ENCODE data around the gene NPC1.
"Not testable (repeated sequence)": the region's sequence is repeated elsewhere in the genome, so short reads cannot be mapped to it uniquely, and the experiment has no call there.

NPC1 gene

GRCh38 chr18:23578067-23578701, 8.1 kb downstream of the NPC1 start:
- no peaks in the 10 kb centered on the region for H3K27me3 ChIP-seq (ENCODE audit: control insufficient read depth in 2 of 2, insufficient read depth in 2 of 2, low read length in 2 of 2)
- no peaks in the 10 kb centered on the region for H3K9me3 ChIP-seq (ENCODE audit: control insufficient read depth in 2 of 2, low read length in 2 of 2)
- H3K27ac ChIP-seq (ENCODE audit: low read depth in 2 of 2, low read length in 2 of 2) = no peak overlapping the region
- H3K36me3 ChIP-seq (ENCODE audit: control insufficient read depth in 2 of 2, insufficient read depth in 2 of 2, low read length in 2 of 2) = peaks cover 2 to 5% of the 10 kb centered on the region in 2 donors
- no peak overlapping the region for H3K4me3 ChIP-seq (ENCODE audit: low read length in 2 of 2)
- H3K4me1 ChIP-seq (ENCODE audit: control insufficient read depth in 2 of 2, insufficient read depth in 2 of 2, low read length in 2 of 2) = peaks cover 8 to 11% of the 10 kb centered on the region in 2 donors
- H3K9ac ChIP-seq (ENCODE audit: low read depth in 1 of 2, low read length in 2 of 2) = no peak overlapping the region

DNA sequence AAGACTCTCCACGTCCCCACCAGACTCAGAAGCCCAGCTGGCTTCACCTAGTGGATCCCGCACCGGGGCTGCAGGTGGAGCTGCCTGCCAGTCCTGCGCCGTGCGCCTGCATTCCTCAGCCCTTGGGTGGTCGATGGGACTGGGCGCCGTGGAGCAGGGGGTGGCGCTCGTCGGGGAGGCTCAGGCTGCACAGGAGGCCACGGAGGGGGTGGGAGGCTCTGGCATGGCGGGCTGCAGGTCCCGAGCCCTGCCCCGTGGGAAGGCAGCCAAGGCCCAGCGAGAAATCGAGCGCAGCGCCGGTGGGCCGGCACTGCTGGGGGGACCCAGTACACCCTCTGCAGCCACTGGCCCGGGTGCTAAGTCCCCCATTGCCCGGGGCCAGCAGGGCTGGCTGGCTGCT, 8.8 kb downstream of the NPC1 start:
- H3K4me3 ChIP-seq (ENCODE audit: low read length in 2 of 2); H3K36me3 ChIP-seq (ENCODE audit: control insufficient read depth in 2 of 2, insufficient read depth in 2 of 2, low read length in 2 of 2); H3K9ac ChIP-seq (ENCODE audit: low read depth in 1 of 2, low read length in 2 of 2); H3K27ac ChIP-seq (ENCODE audit: low read depth in 2 of 2, low read length in 2 of 2); H3K9me3 ChIP-seq (ENCODE audit: control insufficient read depth in 2 of 2, low read length in 2 of 2); H3K27me3 ChIP-seq (ENCODE audit: control insufficient read depth in 2 of 2, insufficient read depth in 2 of 2, low read length in 2 of 2): not testable (repeated sequence)
- H3K4me1 ChIP-seq (ENCODE audit: control insufficient read depth in 2 of 2, insufficient read depth in 2 of 2, low read length in 2 of 2) = peaks cover 8 to 11% of the 10 kb centered on the region in 2 donors

GRCh38 chr18:23575309-23575651, 11.0 kb downstream of the NPC1 start:
- H3K9me3 ChIP-seq (ENCODE audit: control insufficient read depth in 2 of 2, low read length in 2 of 2) = no peaks in the 10 kb centered on the region
- no peak overlapping the region for H3K4me3 ChIP-seq (ENCODE audit: low read length in 2 of 2)
- H3K36me3 ChIP-seq (ENCODE audit: control insufficient read depth in 2 of 2, insufficient read depth in 2 of 2, low read length in 2 of 2) = peaks cover 10 to 17% of the 10 kb centered on the region in 2 donors
- H3K27me3 ChIP-seq (ENCODE audit: control insufficient read depth in 2 of 2, insufficient read depth in 2 of 2, low read length in 2 of 2) = no peaks in the 10 kb centered on the region
- H3K27ac ChIP-seq (ENCODE audit: low read depth in 2 of 2, low read length in 2 of 2) = no peak overlapping the region
- H3K4me1 ChIP-seq (ENCODE audit: control insufficient read depth in 2 of 2, insufficient read depth in 2 of 2, low read length in 2 of 2) = peaks cover under 1 to 3% of the 10 kb centered on the region in 2 donors
- H3K9ac ChIP-seq (ENCODE audit: low read depth in 1 of 2, low read length in 2 of 2) = no peak overlapping the region

GRCh38 chr18:23574611-23575308, 11.5 kb downstream of the NPC1 start:
- no peaks in the 10 kb centered on the region for H3K9me3 ChIP-seq (ENCODE audit: control insufficient read depth in 2 of 2, low read length in 2 of 2)
- H3K4me3 ChIP-seq (ENCODE audit: low read length in 2 of 2) = no peak overlapping the region
- no peaks in the 10 kb centered on the region for H3K27me3 ChIP-seq (ENCODE audit: control insufficient read depth in 2 of 2, insufficient read depth in 2 of 2, low read length in 2 of 2)
- peak overlapping the region in 1 of 2 donors; percentile 12 for H3K9ac ChIP-seq (ENCODE audit: low read depth in 1 of 2, low read length in 2 of 2)
- peaks cover 10 to 18% of the 10 kb centered on the region in 2 donors for H3K36me3 ChIP-seq (ENCODE audit: control insufficient read depth in 2 of 2, insufficient read depth in 2 of 2, low read length in 2 of 2)
- no peaks in the 10 kb centered on the region for H3K4me1 ChIP-seq (ENCODE audit: control insufficient read depth in 2 of 2, insufficient read depth in 2 of 2, low read length in 2 of 2)
- H3K27ac ChIP-seq (ENCODE audit: low read depth in 2 of 2, low read length in 2 of 2) = peak overlapping the region; percentile 49 to 61

- Histone ChIP-seq H3K9ac (ENCODE audit: low read depth in 1 of 2, low read length in 2 of 2) (peak overlapping the region in 1 of 2 donors; percentile 12), H3K36me3 (ENCODE audit: control insufficient read depth in 2 of 2, insufficient read depth in 2 of 2, low read length in 2 of 2) (peaks cover 10 to 18% of the 10 kb centered on the region in 2 donors), H3K27ac (ENCODE audit: low read depth in 2 of 2, low read length in 2 of 2) (peak overlapping the region; percentile 49 to 61), H3K4me3 (ENCODE audit: low read length in 2 of 2) (no peak overlapping the region), H3K9me3 (ENCODE audit: control insufficient read depth in 2 of 2, low read length in 2 of 2) (no peaks in the 10 kb centered on the region), H3K27me3 (ENCODE audit: control insufficient read depth in 2 of 2, insufficient read depth in 2 of 2, low read length in 2 of 2) (no peaks in the 10 kb centered on the region), H3K4me1 (ENCODE audit: control insufficient read depth in 2 of 2, insufficient read depth in 2 of 2, low read length in 2 of 2) (no peaks in the 10 kb centered on the region)
These were observed 12.5 kb downstream of the NPC1 start for GRCh38 chr18:23573626-23574431.

- H3K4me1 ChIP-seq (ENCODE audit: control insufficient read depth in 2 of 2, insufficient read depth in 2 of 2, low read length in 2 of 2) = no peaks in the 10 kb centered on the region
These were observed 13.3 kb downstream of the NPC1 start for GRCh38 chr18:23573020-23573419.

DNA sequence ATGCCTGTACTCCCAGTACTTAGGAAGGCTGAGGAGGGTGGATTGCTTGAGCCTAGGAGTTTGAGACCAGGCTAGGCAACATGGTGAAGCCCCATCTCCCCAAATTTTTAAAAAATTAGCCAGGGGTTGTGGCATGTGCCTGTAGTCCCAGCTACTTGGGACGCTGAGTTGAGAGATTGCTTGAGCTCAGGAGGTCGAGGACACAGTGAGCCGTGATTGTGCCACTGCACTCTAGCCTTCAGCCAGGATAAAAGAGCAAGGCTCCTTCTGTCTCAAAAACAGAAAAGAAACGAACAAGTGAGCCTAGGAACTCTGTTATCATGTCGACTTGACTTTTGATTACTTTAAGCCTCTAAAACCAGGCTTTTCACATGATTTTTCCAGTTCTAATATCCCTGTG, 13.7 kb downstream of the NPC1 start:
- no peak overlapping the region for H3K4me3 ChIP-seq (ENCODE audit: low read length in 2 of 2)
- no peaks in the 10 kb centered on the region for H3K9me3 ChIP-seq (ENCODE audit: control insufficient read depth in 2 of 2, low read length in 2 of 2)
- peaks cover 17 to 20% of the 10 kb centered on the region in 2 donors for H3K36me3 ChIP-seq (ENCODE audit: control insufficient read depth in 2 of 2, insufficient read depth in 2 of 2, low read length in 2 of 2)
- no peak overlapping the region for H3K9ac ChIP-seq (ENCODE audit: low read depth in 1 of 2, low read length in 2 of 2)
- no peaks in the 10 kb centered on the region for H3K4me1 ChIP-seq (ENCODE audit: control insufficient read depth in 2 of 2, insufficient read depth in 2 of 2, low read length in 2 of 2)
- H3K27me3 ChIP-seq (ENCODE audit: control insufficient read depth in 2 of 2, insufficient read depth in 2 of 2, low read length in 2 of 2) = no peaks in the 10 kb centered on the region
- no peak overlapping the region for H3K27ac ChIP-seq (ENCODE audit: low read depth in 2 of 2, low read length in 2 of 2)

More at GRCh38 chr18:23573020-23573419, 13.3 kb downstream of the NPC1 start:
- Histone ChIP-seq H3K27me3 (ENCODE audit: control insufficient read depth in 2 of 2, insufficient read depth in 2 of 2, low read length in 2 of 2) (no peaks in the 10 kb centered on the region), H3K4me3 (ENCODE audit: low read length in 2 of 2) (no peak overlapping the region), H3K9me3 (ENCODE audit: control insufficient read depth in 2 of 2, low read length in 2 of 2) (no peaks in the 10 kb centered on the region), H3K36me3 (ENCODE audit: control insufficient read depth in 2 of 2, insufficient read depth in 2 of 2, low read length in 2 of 2) (peaks cover 16 to 18% of the 10 kb centered on the region in 2 donors), H3K27ac (ENCODE audit: low read depth in 2 of 2, low read length in 2 of 2) (no peak overlapping the region), H3K9ac (ENCODE audit: low read depth in 1 of 2, low read length in 2 of 2) (no peak overlapping the region)

DNA sequence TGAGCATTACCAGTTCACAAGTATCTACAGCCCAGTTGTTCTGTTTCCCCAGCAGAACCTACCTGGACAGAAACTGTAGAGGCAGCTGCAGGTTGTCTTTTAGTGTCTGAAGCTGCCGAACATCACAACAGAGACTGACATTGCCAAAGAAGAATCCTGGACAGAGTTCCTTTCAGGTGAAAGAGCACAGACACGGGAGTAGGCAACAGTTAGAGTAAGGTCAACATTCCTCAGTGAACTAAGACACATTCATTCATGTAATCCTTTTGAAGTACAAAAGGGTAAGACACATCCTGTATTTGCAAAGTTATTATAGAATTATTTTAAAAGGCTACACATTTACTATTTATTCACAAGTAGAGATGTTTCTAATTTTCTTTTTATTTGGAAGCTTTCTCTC, 14.3 kb downstream of the NPC1 start:
- Histone ChIP-seq H3K27me3 (ENCODE audit: control insufficient read depth in 2 of 2, insufficient read depth in 2 of 2, low read length in 2 of 2) (no peaks in the 10 kb centered on the region), H3K9me3 (ENCODE audit: control insufficient read depth in 2 of 2, low read length in 2 of 2) (no peaks in the 10 kb centered on the region), H3K4me1 (ENCODE audit: control insufficient read depth in 2 of 2, insufficient read depth in 2 of 2, low read length in 2 of 2) (no peaks in the 10 kb centered on the region), H3K9ac (ENCODE audit: low read depth in 1 of 2, low read length in 2 of 2) (no peak overlapping the region), H3K4me3 (ENCODE audit: low read length in 2 of 2) (no peak overlapping the region), H3K36me3 (ENCODE audit: control insufficient read depth in 2 of 2, insufficient read depth in 2 of 2, low read length in 2 of 2) (peaks cover 23 to 25% of the 10 kb centered on the region in 2 donors), H3K27ac (ENCODE audit: low read depth in 2 of 2, low read length in 2 of 2) (no peak overlapping the region)

- Histone ChIP-seq H3K4me1 (ENCODE audit: control insufficient read depth in 2 of 2, insufficient read depth in 2 of 2, low read length in 2 of 2) (no peaks in the 10 kb centered on the region), H3K27me3 (ENCODE audit: control insufficient read depth in 2 of 2, insufficient read depth in 2 of 2, low read length in 2 of 2) (no peaks in the 10 kb centered on the region), H3K36me3 (ENCODE audit: control insufficient read depth in 2 of 2, insufficient read depth in 2 of 2, low read length in 2 of 2) (peaks cover 25 to 32% of the 10 kb centered on the region in 2 donors), H3K27ac (ENCODE audit: low read depth in 2 of 2, low read length in 2 of 2) (no peak overlapping the region), H3K4me3 (ENCODE audit: low read length in 2 of 2) (no peak overlapping the region), H3K9ac (ENCODE audit: low read depth in 1 of 2, low read length in 2 of 2) (no peak overlapping the region), H3K9me3 (ENCODE audit: control insufficient read depth in 2 of 2, low read length in 2 of 2) (no peaks in the 10 kb centered on the region)
These were observed 15.3 kb downstream of the NPC1 start for GRCh38 chr18:23570912-23571504.

Data from mucosa of rectum (tissue), 2 donors.